ENCODE data around the gene AFF3.

Gene AFF3

GRCh38 chr2:99984799-99985515 is 157.4 kb downstream of the AFF3 start:
- ChIA-PET CTCF (interaction anchor here (1.4 kb wide), 1 partner anchor 278 kb away, joined by 3 read pairs; no protein-coding TSS in a partner anchor), POLR2A (no interaction called here)
- DNase-seq (ENCODE audit: extremely low spot score) = no peak
- no peak for TF ChIP-seq CTCF (IDR thresholded peaks at IDR 0.05; ENCODE audit: control extremely low read depth, extremely low read depth, low read depth, missing control alignments)

- TF ChIP-seq CTCF (IDR thresholded peaks at IDR 0.05; ENCODE audit: control extremely low read depth, extremely low read depth, low read depth, missing control alignments) = no peak
- ChIA-PET POLR2A (no interaction called here), CTCF (interaction anchor here (1.5 kb wide), 1 partner anchor 8 kb away, joined by 5 read pairs; no protein-coding TSS in a partner anchor)
- no peak for DNase-seq (ENCODE audit: extremely low spot score)
Measured at GRCh38 chr2:99982744-99983143, 159.6 kb downstream of the AFF3 start.

- POLR2A ChIA-PET = no interaction called here
- CTCF ChIA-PET = no interaction called here
- no peak for TF ChIP-seq CTCF (IDR thresholded peaks at IDR 0.05; ENCODE audit: control extremely low read depth, extremely low read depth, low read depth, missing control alignments)
- no peak for DNase-seq (ENCODE audit: extremely low spot score)
Measured at GRCh38 chr2:99981840-99982239, 160.6 kb downstream of the AFF3 start.

GRCh38 chr2:99980176-99980575 is 162.2 kb downstream of the AFF3 start:
- no peak for TF ChIP-seq CTCF (IDR thresholded peaks at IDR 0.05; ENCODE audit: control extremely low read depth, extremely low read depth, low read depth, missing control alignments)
- ChIA-PET POLR2A (no interaction called here), CTCF (interaction anchor here (1.2 to 1.3 kb wide), 2 partner anchors 9 to 12 kb away, joined by 3 to 4 read pairs; no protein-coding TSS in a partner anchor)
- DNase-seq (ENCODE audit: extremely low spot score) = no peak

GRCh38 chr2:99977966-99978365 is 164.4 kb downstream of the AFF3 start:
- POLR2A ChIA-PET = no interaction called here
- CTCF ChIA-PET = interaction anchor here (0.9 to 1.5 kb wide), 5 partner anchors 9 to 285 kb away, joined by 3 to 6 read pairs (median 3); no protein-coding TSS in a partner anchor
- no peak for TF ChIP-seq CTCF (IDR thresholded peaks at IDR 0.05; ENCODE audit: control extremely low read depth, extremely low read depth, low read depth, missing control alignments)
- no peak for DNase-seq (ENCODE audit: extremely low spot score)

- no peak for DNase-seq (ENCODE audit: extremely low spot score)
- no peak for TF ChIP-seq CTCF (IDR thresholded peaks at IDR 0.05; ENCODE audit: control extremely low read depth, extremely low read depth, low read depth, missing control alignments)
- ChIA-PET POLR2A (no interaction called here), CTCF (interaction anchor here (1.4 to 1.7 kb wide), 2 partner anchors 8 to 14 kb away, joined by 3 to 5 read pairs; no protein-coding TSS in a partner anchor)
Measured at GRCh38 chr2:99975386-99975785, 167.0 kb downstream of the AFF3 start.
